SK-N-SH (cell line): ENCODE results near the gene SH3PXD2A. TPM values are rescaled to one million over a fixed set of nuclear protein-coding genes. Genes with fewer than 3 reads are reported as not detected.

Experiments used
- CTCF ChIA-PET: fragments of 300-600, 350-600 bp; formaldehyde crosslinking; extraction: SDS; loops from one replicate; lab custom pipeline; 2021; lab: Yijun Ruan, JAX
- POLR2A ChIA-PET: fragments of 350-600 bp; sonication (Branson Sonifier 250); formaldehyde crosslinking; extraction: SDS; loops from one replicate; lab custom pipeline; 2020; ENCODE audit warnings: antibody characterized with exemption, inconsistent platforms; lab: Yijun Ruan, JAX
- DNase-seq: peaks from one replicate; pipeline ENCODE4 v3.0.0; 2012
- H2AFZ ChIP-seq: fragments of 200-600 bp; sonication (generic); 2 replicates; pipeline ENCODE4 v1.8.1; 2016; ENCODE audit warnings: antibody characterized with exemption, mild to moderate bottlenecking, low read depth
- H3F3A ChIP-seq: fragments of 200-600 bp; sonication (generic); replicated peaks from 2 replicates; pipeline ENCODE3; 2016; ENCODE audit warnings: antibody characterized with exemption, mild to moderate bottlenecking; ENCODE audit not compliant: insufficient read depth
- H3K27ac ChIP-seq, 2 experiments: fragments of 200-500 bp in 1 of 2; fragments of 200-600 bp in 1 of 2; sonication (Bioruptor generic) in 1 of 2; sonication (generic), shearing (Covaris generic) in 1 of 2; 2 replicates each; pipeline versions ENCODE4 v1.5.1 to v1.6.1; 2014 to 2016; ENCODE audit warnings: low read depth in 2 of 2, inconsistent platforms in 1 of 2, low read length in 1 of 2, mild to moderate bottlenecking in 1 of 2, mixed read lengths in 1 of 2
- H3K27me3 ChIP-seq: fragments of 200-600 bp; sonication (generic), shearing (Covaris generic); 2 replicates; pipeline ENCODE4 v1.6.1; 2016; ENCODE audit warnings: mixed run types; ENCODE audit not compliant: insufficient read depth
- H3K36me3 ChIP-seq, 2 experiments: fragments of 200-500 bp in 1 of 2; fragments of 200-600 bp in 1 of 2; sonication (Bioruptor generic) in 1 of 2; sonication (generic) in 1 of 2; replicated peaks in 1 of 2; 2 replicates each; pipeline versions ENCODE3 to v1.5.1; 2014 to 2016; ENCODE audit warnings: low read length in 1 of 2, mild to moderate bottlenecking in 1 of 2; ENCODE audit not compliant: insufficient read depth in 2 of 2, control insufficient read depth in 1 of 2
- H3K4me1 ChIP-seq, 2 experiments: fragments of 200-500 bp in 1 of 2; fragments of 200-600 bp in 1 of 2; sonication (Bioruptor generic) in 1 of 2; sonication (generic), shearing (Covaris generic) in 1 of 2; 2 replicates each; pipeline versions ENCODE4 v1.5.1 to v1.6.1; 2014 to 2016; ENCODE audit warnings: low read depth in 1 of 2, low read length in 1 of 2, mixed run types in 1 of 2; ENCODE audit not compliant: insufficient read depth in 2 of 2, control insufficient read depth in 1 of 2
- H3K4me2 ChIP-seq: fragments of 200-600 bp; sonication (generic), shearing (Covaris generic); 2 replicates; pipeline ENCODE4 v1.6.1; 2017; ENCODE audit warnings: mixed run types
- H3K4me3 ChIP-seq, 2 experiments: fragments of 200-500 bp in 1 of 2; fragments of 200-600 bp in 1 of 2; sonication (Bioruptor generic) in 1 of 2; sonication (generic), shearing (Covaris generic) in 1 of 2; 2 replicates each; pipeline versions ENCODE4 v1.5.1 to v1.8.1; 2014 to 2016; ENCODE audit warnings: low read depth in 2 of 2, inconsistent platforms in 1 of 2, low read length in 1 of 2, mild to moderate bottlenecking in 1 of 2, mixed read lengths in 1 of 2, moderate library complexity in 1 of 2
- H3K79me2 ChIP-seq: fragments of 200-600 bp; sonication (generic); 2 replicates; pipeline ENCODE4 v1.8.1; 2017; ENCODE audit warnings: mild to moderate bottlenecking; ENCODE audit not compliant: insufficient read depth
- H3K9ac ChIP-seq: fragments of 200-600 bp; sonication (generic); 2 replicates; pipeline ENCODE4 v1.6.1; 2017; ENCODE audit warnings: mixed run types
- H3K9me2 ChIP-seq: fragments of 200-600 bp; sonication (generic); 2 replicates; pipeline ENCODE4 v1.6.1; 2017; ENCODE audit warnings: mixed run types
- H3K9me3 ChIP-seq: fragments of 200-600 bp; sonication (generic); 2 replicates; pipeline ENCODE4 v1.6.1; 2017; ENCODE audit warnings: mixed run types, mild to moderate bottlenecking, moderate library complexity
- H4K20me1 ChIP-seq: fragments of 200-600 bp; sonication (generic); 2 replicates; pipeline ENCODE4 v1.6.1; 2017; ENCODE audit warnings: mild to moderate bottlenecking, mixed run types; ENCODE audit not compliant: insufficient read depth
- CHD2 ChIP-seq: fragments of 150-350 bp; IDR thresholded peaks from 2 replicates; pipeline ENCODE4 v1.6.1; 2018; ENCODE audit warnings: low read length; ENCODE audit not compliant: partially characterized antibody
- CTCF ChIP-seq: fragments of 200-600 bp; sonication (generic); IDR thresholded peaks from 2 replicates; pipeline ENCODE4 v1.6.1; 2017; ENCODE audit warnings: antibody characterized with exemption, mild to moderate bottlenecking, moderate library complexity
- EP300 ChIP-seq, 2 experiments: IDR thresholded peaks; 2 replicates each; pipeline versions ENCODE4 v1.4.0 to v1.6.1; 2012; ENCODE audit warnings: borderline replicate concordance in 1 of 2, low read depth in 1 of 2, low read length in 1 of 2
- FOSL2 ChIP-seq: IDR thresholded peaks from 2 replicates; pipeline ENCODE4 v1.4.0; 2012; ENCODE audit warnings: low read depth, mild to moderate bottlenecking, moderate library complexity, borderline replicate concordance
- FOXJ3 ChIP-seq: sonication (generic); formaldehyde crosslinking; IDR thresholded peaks from 2 replicates; pipeline ENCODE4 v1.5.1; 2020; ENCODE audit warnings: mild to moderate bottlenecking, missing genetic modification reagents
- GATA2 ChIP-seq: sonication (generic); formaldehyde crosslinking; IDR thresholded peaks from 2 replicates; pipeline ENCODE4 v1.5.0; 2020; ENCODE audit warnings: mild to moderate bottlenecking, missing genetic modification reagents
- MAX ChIP-seq: IDR thresholded peaks from 2 replicates; pipeline ENCODE4 v1.4.0; 2012; ENCODE audit warnings: low read depth
- MEF2A ChIP-seq: IDR thresholded peaks from 2 replicates; pipeline ENCODE4 v1.4.0; 2012; ENCODE audit warnings: low read depth, borderline replicate concordance
- MXI1 ChIP-seq: IDR thresholded peaks from 2 replicates; pipeline ENCODE4 v1.6.1; 2012; ENCODE audit warnings: mild to moderate bottlenecking, low read depth, low read length, improper control_type of control experiment
- PBX3 ChIP-seq: IDR thresholded peaks from 2 replicates; pipeline ENCODE4; 2012
- POLR2AphosphoS5 ChIP-seq: IDR thresholded peaks from 2 replicates; pipeline ENCODE4 v1.6.1; 2012; ENCODE audit warnings: low read depth, low read length
- RAD21 ChIP-seq: IDR thresholded peaks from 2 replicates; pipeline ENCODE4 v1.6.1; 2012; ENCODE audit warnings: mild to moderate bottlenecking, low read length
- RCOR1 ChIP-seq: fragments of 150-350 bp; IDR thresholded peaks from 2 replicates; pipeline ENCODE4 v1.6.1; 2017; ENCODE audit warnings: antibody characterized with exemption, low read length
- RFX5 ChIP-seq: IDR thresholded peaks from 2 replicates; pipeline ENCODE4 v1.6.1; 2012; ENCODE audit warnings: mild to moderate bottlenecking, improper control_type of control experiment, low read length
- SMC3 ChIP-seq: IDR thresholded peaks from 2 replicates; pipeline ENCODE4 v1.6.1; 2012; ENCODE audit warnings: low read depth, low read length, improper control_type of control experiment
- TAF1 ChIP-seq: IDR thresholded peaks from 2 replicates; pipeline ENCODE4 v1.6.1; 2012; ENCODE audit warnings: low read depth, mild to moderate bottlenecking, low read length, moderate library complexity, borderline replicate concordance
- TCF12 ChIP-seq: IDR thresholded peaks from 2 replicates; pipeline ENCODE4 v1.4.0; 2012
- WGBS: methylation state at CpG from one replicate; pipeline ENCODE4 v1.1.6; 2017; ENCODE audit warnings: low lambda C conversion rate; 5-methylcytosine and 5-hydroxymethylcytosine counted together
- polyA plus RNA-seq, 3 experiments: library from polyadenylated mRNA; depleted of rRNA; stranded (reverse); fragments of >200 nt; gene quantifications; 2 replicates each; pipeline ENCODE4 v1.2.3, GENCODE V29; 2012

SH3PXD2A gene
- polyA plus RNA-seq, 1 of the 3 experiments (the other 2 are of a cell fraction) = 2.5 TPM

GRCh38 chr10:103772096-103772845, 83.1 kb downstream of the SH3PXD2A start:
- no peaks in the 10 kb centered on the region for H3K9me2 ChIP-seq
- ChIA-PET POLR2A (interaction anchor here (0.8 to 1.1 kb wide), 3 partner anchors 17 to 82 kb away, joined by 3 to 6 read pairs (median 5); no protein-coding TSS in a partner anchor), CTCF (interaction anchor here (0.7 to 1.6 kb wide), 7 partner anchors 19 to 64 kb away, joined by 3 to 6 read pairs (median 3); no protein-coding TSS in a partner anchor)
- peak overlapping the region; percentile 89 for H2AFZ ChIP-seq
- H3F3A ChIP-seq = peaks cover 11% of the 10 kb centered on the region
- H3K4me1 ChIP-seq = peaks cover 26 to 27% of the 10 kb centered on the region in 2 experiments; a peak in 3 of 4 replicates
- peak overlapping the region; percentile 91 for H3K4me2 ChIP-seq
- no peaks in the 10 kb centered on the region for H3K27me3 ChIP-seq
- H3K27ac ChIP-seq = peak overlapping the region; percentile 79 to 83
- no peaks in the 10 kb centered on the region for H3K9me3 ChIP-seq
- TF ChIP-seq TAF1 (no peak), RCOR1 (peak; percentile 70), EP300 (IDR thresholded peaks at IDR 0.05; ENCODE audit: borderline replicate concordance in 1 of 2, low read depth in 1 of 2, low read length in 1 of 2) (peak in 1 of 2 experiments; percentile 68; a peak in 2 of 4 replicates), MXI1 (peak; percentile 93), MEF2A (no peak), CHD2 (peak; percentile 79), GATA2 (CRISPR knock-in tag) (peak; percentile 98), TCF12 (peak; percentile 86), RAD21 (no peak; the same call in 1 of the 2 replicates), CTCF (no peak), MAX (peak; percentile 85), SMC3 (peak; percentile 26; the same call in 1 of the 2 replicates), FOSL2 (no peak), RFX5 (peak; percentile 38; the same call in 1 of the 2 replicates), POLR2AphosphoS5 (0 out of 2 replicates have a peak, but pooled peaks have one; percentile 35), FOXJ3 (CRISPR knock-in tag) (peak; percentile 91), PBX3 (peak; percentile 74)
- TF ChIP-seq, all 33 proteins: peak for 12
- DNase-seq = peak; percentile 90
- H3K9ac ChIP-seq = peak overlapping the region; percentile 57
- peak overlapping the region; percentile 38 to 58 for H3K4me3 ChIP-seq
- 5% methylated on average over 14 of the region's 28 CpGs for WGBS
- H3K36me3 ChIP-seq = peaks cover 0 to 4% of the 10 kb centered on the region in 2 experiments
- H3K79me2 ChIP-seq = no peaks in the 10 kb centered on the region
- no peaks in the 10 kb centered on the region for H4K20me1 ChIP-seq
